Measurements from ENCODE around the gene ADGRV1.
A peak's percentile ranks its signal among the peaks of the same experiment; 100 is the strongest.

The ADGRV1 gene

GRCh38 chr5:91091471-91092234, 533.1 kb downstream of the ADGRV1 start:
- DNase-seq, result no peak

- DNase-seq, result no peak
Measured at GRCh38 chr5:91092859-91093783, 534.5 kb downstream of the ADGRV1 start.

DNA sequence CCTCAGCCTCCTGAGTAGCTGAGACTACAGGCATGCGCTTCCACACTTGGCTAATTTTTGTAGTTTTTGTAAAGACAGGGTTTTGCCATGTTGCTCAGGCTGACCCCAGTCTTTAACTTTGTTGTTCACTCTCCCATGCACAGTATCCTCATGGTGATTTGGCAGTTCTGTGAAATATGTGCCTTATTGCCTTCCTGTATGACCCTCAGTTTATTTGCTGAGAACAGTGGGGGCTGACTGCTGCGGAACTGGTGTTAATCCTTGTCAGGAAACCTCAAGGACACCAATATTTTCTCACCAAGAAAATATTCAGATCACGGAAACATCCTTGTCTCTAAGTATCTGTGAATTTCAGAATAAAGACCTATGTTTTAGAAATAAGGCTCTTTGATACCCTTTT, 536.7 kb downstream of the ADGRV1 start:
- no peak for DNase-seq

DNA sequence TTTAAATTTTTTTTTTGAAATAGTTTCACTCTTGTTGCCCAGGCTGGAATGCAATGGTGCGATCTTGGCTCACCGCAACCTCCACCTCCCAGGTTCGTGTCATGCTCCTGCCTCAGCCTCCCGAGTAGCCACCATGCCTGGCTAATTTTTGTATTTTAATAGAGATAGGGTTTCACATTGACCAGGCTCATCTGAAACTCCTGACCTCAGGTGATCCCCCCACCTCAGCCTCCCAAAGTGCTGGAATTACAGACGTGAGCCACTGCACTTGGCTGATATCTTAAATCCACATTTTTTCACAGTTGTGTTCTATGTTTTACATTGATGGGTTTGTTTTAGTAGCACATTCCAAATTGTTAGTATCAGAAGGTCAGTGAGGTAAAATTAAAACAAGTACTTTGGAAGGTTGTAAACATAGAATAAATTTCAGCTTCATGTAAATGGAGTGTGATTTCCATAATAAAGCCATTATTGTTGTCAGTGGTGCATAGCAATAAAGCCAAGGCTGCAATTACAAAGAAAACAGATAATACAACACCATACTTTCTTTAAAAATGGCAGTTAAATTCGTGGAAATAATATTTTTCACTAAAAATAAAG, 537.3 kb downstream of the ADGRV1 start:
- DNase-seq, result no peak

- DNase-seq, result no peak
Measured at GRCh38 chr5:91098541-91098940, 539.9 kb downstream of the ADGRV1 start.

GRCh38 chr5:91101600-91102379, 543.2 kb downstream of the ADGRV1 start:
- DNase-seq, result peak; percentile 10

DNA sequence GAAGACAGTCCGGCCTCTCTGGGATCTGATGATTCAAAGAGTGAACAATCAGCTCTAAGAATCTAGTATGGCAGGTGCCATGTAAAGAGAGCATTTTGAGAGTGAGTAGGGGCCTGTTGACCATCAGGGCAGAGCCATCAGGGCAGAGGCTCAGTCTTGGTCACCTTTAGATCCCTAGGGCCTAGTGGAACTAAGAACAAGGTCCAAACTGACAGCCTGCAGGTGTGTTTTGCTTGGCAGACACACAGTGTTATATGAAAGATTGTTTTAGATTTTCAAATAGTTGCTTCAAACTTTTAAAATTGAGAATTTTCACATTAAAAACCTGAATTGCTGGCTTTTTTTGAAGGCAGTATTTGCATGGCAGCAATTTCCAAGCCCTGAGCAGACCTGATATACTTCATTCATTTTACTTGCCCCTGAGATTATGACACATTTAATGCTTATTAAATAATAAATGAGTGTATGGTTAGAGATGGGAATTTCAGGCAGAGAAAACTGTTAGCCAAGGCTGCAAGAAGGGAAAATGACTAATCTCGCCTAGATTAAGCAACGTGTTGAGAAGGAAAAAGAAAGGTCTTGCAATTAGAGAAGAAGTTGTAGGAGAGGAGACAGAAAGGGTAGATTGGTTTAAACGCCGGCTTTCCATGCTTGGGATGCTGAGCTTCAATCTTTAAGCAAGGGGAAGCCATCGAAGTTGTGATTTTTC, 544.9 kb downstream of the ADGRV1 start:
- DNase-seq, result no peak

DNA sequence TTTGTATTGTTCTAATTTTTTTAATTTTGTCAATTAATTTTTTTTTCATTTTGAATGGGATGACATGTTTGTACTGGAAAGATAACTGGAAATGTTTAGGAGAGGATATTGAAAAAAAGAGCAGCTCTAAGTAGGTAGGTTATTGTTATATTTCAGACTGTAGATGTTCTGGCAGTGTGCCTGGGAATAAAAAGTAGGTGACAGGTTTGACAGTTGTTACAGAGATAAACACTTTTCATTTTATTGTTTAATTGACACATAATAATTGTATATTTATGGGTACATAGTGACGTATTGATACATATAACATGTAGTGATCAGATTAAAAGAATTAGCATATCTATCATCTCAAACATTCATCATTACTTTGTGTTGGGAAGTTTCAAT, 545.5 kb downstream of the ADGRV1 start:
- DNase-seq, result no peak

DNA sequence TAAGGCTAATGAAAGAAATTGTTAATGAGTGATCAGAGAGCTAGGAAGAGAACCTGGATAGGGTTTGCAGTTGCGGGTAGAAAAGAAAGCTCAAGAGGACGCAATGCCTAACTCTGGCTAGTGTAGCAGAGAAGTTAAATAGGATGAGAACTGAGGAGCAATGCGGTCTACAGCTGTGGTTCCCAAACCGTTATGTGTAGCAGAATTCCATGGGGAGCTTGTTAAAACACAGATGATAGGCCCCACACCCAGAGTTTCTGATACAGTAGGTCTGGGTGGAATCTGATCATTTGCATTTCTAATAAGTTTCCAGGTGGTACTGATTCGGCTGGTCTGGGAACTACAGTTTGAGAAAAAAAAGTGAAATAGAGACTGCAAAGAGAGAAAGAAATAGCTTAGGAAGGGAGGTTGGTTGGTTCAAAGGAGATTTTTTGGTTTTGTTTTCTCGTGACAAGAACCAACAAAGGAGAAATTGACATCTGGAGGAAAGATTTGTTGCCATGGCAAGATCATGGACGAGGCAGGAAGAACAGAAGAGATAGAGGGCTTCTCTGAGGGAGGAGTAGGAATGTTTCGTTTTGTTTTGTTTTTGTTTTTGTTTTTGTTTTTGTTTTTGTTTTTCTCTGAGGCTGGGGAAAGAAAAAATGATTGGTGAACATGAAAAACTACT, 548.4 kb downstream of the ADGRV1 start:
- no peak for DNase-seq

GRCh38 chr5:91109634-91110033, 551.0 kb downstream of the ADGRV1 start:
- DNase-seq, result no peak

GRCh38 chr5:91110686-91111085, 552.1 kb downstream of the ADGRV1 start:
- DNase-seq, result no peak

GRCh38 chr5:91111473-91112238, 553.1 kb downstream of the ADGRV1 start:
- no peak for DNase-seq

GRCh38 chr5:91114658-91115057, 556.1 kb downstream of the ADGRV1 start:
- DNase-seq, result no peak

- no peak for DNase-seq
Measured at GRCh38 chr5:91118354-91118753, 559.8 kb downstream of the ADGRV1 start.

DNA sequence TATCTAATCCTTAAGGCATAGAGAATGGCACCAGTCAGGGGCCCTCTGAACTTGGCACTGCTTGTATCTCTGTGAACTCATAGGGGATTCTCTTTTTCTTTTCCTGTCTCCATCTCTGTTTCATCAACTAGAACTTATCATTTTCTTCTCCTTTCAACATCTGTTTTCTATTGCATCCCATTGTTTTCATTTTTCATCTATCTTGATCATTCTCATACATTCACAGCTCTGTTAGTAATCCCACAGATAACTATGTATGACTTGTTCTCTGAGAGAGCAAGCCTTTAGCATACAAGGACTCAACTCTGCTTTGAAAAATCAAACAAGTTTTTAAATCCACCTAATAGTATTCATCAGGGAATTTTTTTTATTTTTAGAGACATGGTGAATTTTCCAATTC, 560.2 kb downstream of the ADGRV1 start:
- DNase-seq, result no peak

DNA sequence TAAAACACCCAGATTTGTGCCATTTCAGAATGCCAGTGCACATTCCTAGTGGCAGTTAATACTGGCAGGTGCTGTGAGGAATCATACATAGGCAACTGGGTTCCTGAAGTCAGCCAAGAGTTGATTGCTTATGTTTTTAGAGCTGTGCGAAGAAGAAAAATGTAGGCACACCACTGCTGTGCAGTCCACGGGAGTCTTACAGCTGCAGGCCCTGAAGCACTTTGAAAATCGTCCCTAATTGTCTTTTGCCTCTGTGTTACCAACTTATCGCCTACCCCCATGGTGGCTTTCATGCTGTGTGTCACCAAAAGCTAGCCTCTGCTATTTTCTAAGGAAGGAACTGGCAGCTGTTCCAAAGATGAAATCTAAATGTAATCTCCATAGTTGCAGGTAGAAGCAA, 560.6 kb downstream of the ADGRV1 start:
- DNase-seq, result no peak

- no peak for DNase-seq
Measured at GRCh38 chr5:91119981-91120850, 561.6 kb downstream of the ADGRV1 start.

DNA sequence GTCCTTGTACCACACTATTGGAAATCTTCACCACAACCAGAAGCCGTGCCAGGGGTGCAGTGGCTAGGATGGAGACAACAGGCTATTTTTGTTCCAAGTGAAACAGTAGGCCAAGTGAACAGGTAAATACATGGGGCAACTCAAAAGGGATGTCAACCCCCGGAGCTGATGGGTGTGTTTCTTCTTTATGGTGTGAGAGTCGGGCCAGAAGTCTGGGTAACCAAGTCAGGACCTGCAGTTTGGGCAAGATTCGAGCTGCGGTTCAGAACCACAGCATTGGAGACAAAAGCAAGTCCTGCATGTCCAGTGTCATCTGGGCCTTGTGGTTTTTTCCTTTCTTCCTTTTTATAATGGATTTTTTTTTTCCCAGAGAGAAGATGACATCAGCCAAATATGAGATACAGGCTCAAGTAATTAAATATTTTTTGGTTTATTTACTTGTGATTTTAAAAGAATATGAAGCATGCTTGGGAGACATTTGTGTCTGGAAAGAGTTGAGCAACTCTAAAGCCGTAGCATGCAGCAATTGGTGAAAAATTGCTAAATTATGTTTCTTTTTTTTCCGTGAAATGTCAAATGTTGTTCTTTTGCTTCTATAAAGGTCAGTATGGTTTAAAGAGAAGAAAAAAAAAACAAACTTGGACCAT, 562.9 kb downstream of the ADGRV1 start:
- DNase-seq, result no peak

DNA sequence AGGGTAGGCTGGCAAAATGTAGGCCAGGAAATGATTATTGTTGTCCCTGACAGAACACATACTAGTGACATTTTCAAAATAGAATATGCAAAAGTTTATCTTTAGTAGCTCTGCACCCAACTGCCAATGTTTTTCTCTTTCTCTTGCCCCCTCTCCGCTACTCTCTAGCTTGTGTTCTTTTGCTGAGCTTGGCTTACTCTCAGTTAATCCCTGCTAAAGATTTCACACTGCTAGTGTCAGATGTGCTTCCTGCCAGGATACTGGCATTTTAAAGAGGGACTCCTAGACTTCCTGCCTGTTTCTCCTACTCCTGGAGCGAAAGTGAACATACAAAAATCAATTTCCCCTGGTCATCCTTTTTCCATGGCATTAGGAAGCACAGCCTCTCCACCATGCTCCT, 564.1 kb downstream of the ADGRV1 start:
- no peak for DNase-seq
